Endothelial cell of umbilical vein (primary cell): Measurements from ENCODE around the gene SLC27A4. TPM values are rescaled to one million over a fixed set of nuclear protein-coding genes. Genes with fewer than 3 reads are reported as not detected.

Source experiments
- BruUV-seq: library from RNA; stranded (reverse); fragments of 400-500 nt; replicated peaks from 2 replicates; lab custom pipeline; 2021; lab: Mats Ljungman, UMichigan
- CTCF ChIA-PET: fragments of 300-600, 350-600 bp; sonication (Branson Sonifier 250); formaldehyde crosslinking; loops from one replicate; lab custom pipeline; 2021; ENCODE audit warnings: antibody characterized with exemption, inconsistent platforms; lab: Charles Lee
- POLR2A ChIA-PET: fragments of 300-600, 350-600 bp; sonication (Branson Sonifier 250); formaldehyde crosslinking; loops from one replicate; lab custom pipeline; 2021; ENCODE audit warnings: antibody characterized with exemption, inconsistent platforms; lab: Charles Lee
- DNase-seq: peaks from one replicate; pipeline ENCODE4 v3.0.0-alpha.2; 2011; ENCODE audit warnings: low read depth, low spot score
- FAIRE-seq: peaks from 2 replicates; lab custom pipeline; 2011; peaks lifted over from hg19 to GRCh38; lab: Jason Lieb, UNC
- H2AFZ ChIP-seq: 2 replicates; pipeline ENCODE4 v1.6.0; 2012; ENCODE audit warnings: low read depth, low read length, control low read depth, inconsistent platforms
- H3K27ac ChIP-seq: 2 replicates; pipeline ENCODE4 v1.5.1; 2011; ENCODE audit warnings: low read depth, mild to moderate bottlenecking, control low read depth, low read length, moderate library complexity; ENCODE audit not compliant: insufficient read depth
- H3K27me3 ChIP-seq, 2 experiments: 2 replicates each; pipeline versions ENCODE4 v1.6.0 to v1.6.1; 2011; ENCODE audit warnings: low read length in 2 of 2, mixed read lengths in 1 of 2; ENCODE audit not compliant: control insufficient read depth in 2 of 2, insufficient read depth in 2 of 2
- H3K36me3 ChIP-seq, 2 experiments: 2 replicates in 1 of 2; 3 replicates in 1 of 2; pipeline ENCODE4 v1.5.1; 2011; ENCODE audit warnings: low read length in 2 of 2, mild to moderate bottlenecking in 1 of 2, moderate library complexity in 1 of 2; ENCODE audit not compliant: control insufficient read depth in 2 of 2, insufficient read depth in 2 of 2; ENCODE audit errors: extremely low read depth in 1 of 2
- H3K4me1 ChIP-seq: 3 replicates; pipeline ENCODE4 v1.5.1; 2011; ENCODE audit warnings: mild to moderate bottlenecking, low read length; ENCODE audit not compliant: control insufficient read depth, insufficient read depth; ENCODE audit errors: extremely low read depth
- H3K4me2 ChIP-seq: 2 replicates; pipeline ENCODE4 v1.6.1; 2011; ENCODE audit warnings: low read length, control low read depth, mixed read lengths; ENCODE audit not compliant: insufficient read depth
- H3K4me3 ChIP-seq, 3 experiments: fragments of 200-600 bp in 1 of 3; sonication (generic), shearing (Covaris generic) in 1 of 3; replicated peaks in 1 of 3; 2 replicates each; pipeline ENCODE4 v1.5.1; 2011 to 2016; ENCODE audit warnings: control low read depth in 3 of 3, low read length in 3 of 3, mild to moderate bottlenecking in 2 of 3, inconsistent platforms in 1 of 3, low read depth in 1 of 3, moderate library complexity in 1 of 3; ENCODE audit not compliant: insufficient read depth in 1 of 3
- H3K79me2 ChIP-seq: 2 replicates; pipeline ENCODE4 v1.6.0; 2012; ENCODE audit warnings: low read length, inconsistent platforms; ENCODE audit not compliant: control insufficient read depth, insufficient read depth
- H3K9ac ChIP-seq: replicated peaks from 2 replicates; pipeline ENCODE3; 2011; ENCODE audit warnings: low read length, control low read depth; ENCODE audit not compliant: insufficient read depth; ENCODE audit errors: extremely low read depth
- H3K9me1 ChIP-seq: replicated peaks from 3 replicates; pipeline ENCODE4 v1.6.0; 2011; ENCODE audit warnings: mild to moderate bottlenecking, low read length; ENCODE audit not compliant: control insufficient read depth, insufficient read depth; ENCODE audit errors: extremely low read depth
- H3K9me3 ChIP-seq: replicated peaks from 2 replicates; pipeline ENCODE4 v1.5.1; 2012; ENCODE audit warnings: low read length, inconsistent platforms; ENCODE audit not compliant: control insufficient read depth, insufficient read depth
- H4K20me1 ChIP-seq: replicated peaks from 2 replicates; pipeline ENCODE3; 2011; ENCODE audit warnings: mild to moderate bottlenecking, low read length; ENCODE audit not compliant: control insufficient read depth, insufficient read depth; ENCODE audit errors: extremely low read depth
- EZH2 ChIP-seq: IDR thresholded peaks from 2 replicates; pipeline ENCODE4 v1.6.1; 2012; ENCODE audit warnings: borderline replicate concordance, low read depth, mild to moderate bottlenecking, moderate library complexity, low read length, inconsistent platforms; ENCODE audit not compliant: severe bottlenecking
- FOS ChIP-seq: IDR thresholded peaks from 2 replicates; pipeline ENCODE4 v1.6.1; 2011; ENCODE audit warnings: mild to moderate bottlenecking, low read length, moderate library complexity, borderline replicate concordance; ENCODE audit not compliant: insufficient read depth
- MYC ChIP-seq: IDR thresholded peaks from one replicate; pipeline ENCODE4 v1.6.1; 2011; ENCODE audit warnings: mild to moderate bottlenecking, low read depth, low read length
- POLR2A ChIP-seq: IDR thresholded peaks from 2 replicates; pipeline ENCODE4 v1.6.1; 2012; ENCODE audit warnings: low read depth, mild to moderate bottlenecking, control low read depth, low read length
- dilution Hi-C: fragments of 300-500 bp; cut with MboI; formaldehyde crosslinking; loops from one replicate; pipeline ENCODE4 v1.15.0; 2019; ENCODE audit warnings: low sequenced_read_pairs; ENCODE audit not compliant: extremely low pct_ligation_motif_present
- intact Hi-C: fragments of 100-400 bp; cut with micrococcal nuclease; formaldehyde crosslinking; loops from one replicate; pipeline ENCODE4 v1.10.0; 2022
- polyA plus RNA-seq, 4 experiments: library from polyadenylated mRNA; depleted of rRNA in 3 of 4; stranded (reverse) in 3 of 4; unstranded in 1 of 4; fragments of >200 nt; gene quantifications; 2 replicates each; pipeline versions ENCODE4 v1.2.1 to v1.2.3, GENCODE V29; 2011 to 2012; ENCODE audit warnings: missing spikeins in 1 of 4
- total RNA-seq: library from RNA; stranded (reverse); gene quantifications from 2 replicates; pipeline ENCODE4 v1.2.3, GENCODE V29; 2021
- TF ChIP-seq, protein P1 (sequence below), 2 donors: IDR thresholded peaks; 1 replicate in 1 of 2; 2 replicates in 1 of 2; pipeline ENCODE4 v1.5.1; 2011; ENCODE audit warnings: low read length in 2 of 2, mild to moderate bottlenecking in 2 of 2, moderate library complexity in 2 of 2, control low read depth in 1 of 2, inconsistent platforms in 1 of 2, low read depth in 1 of 2; ENCODE audit not compliant: insufficient read depth in 1 of 2; ENCODE audit errors: extremely low read depth in 1 of 2
- TF ChIP-seq, protein P2 (sequence below): IDR thresholded peaks from 2 replicates; pipeline ENCODE4 v1.6.1; 2011; ENCODE audit not compliant: insufficient read depth, insufficient read length

Gene SLC27A4
- total and polyA plus RNA-seq, 2 donors (not counting 3 experiments of a cell fraction or from before 2014, with no cell fraction given): 29.9 to 35.0 TPM

DNA sequence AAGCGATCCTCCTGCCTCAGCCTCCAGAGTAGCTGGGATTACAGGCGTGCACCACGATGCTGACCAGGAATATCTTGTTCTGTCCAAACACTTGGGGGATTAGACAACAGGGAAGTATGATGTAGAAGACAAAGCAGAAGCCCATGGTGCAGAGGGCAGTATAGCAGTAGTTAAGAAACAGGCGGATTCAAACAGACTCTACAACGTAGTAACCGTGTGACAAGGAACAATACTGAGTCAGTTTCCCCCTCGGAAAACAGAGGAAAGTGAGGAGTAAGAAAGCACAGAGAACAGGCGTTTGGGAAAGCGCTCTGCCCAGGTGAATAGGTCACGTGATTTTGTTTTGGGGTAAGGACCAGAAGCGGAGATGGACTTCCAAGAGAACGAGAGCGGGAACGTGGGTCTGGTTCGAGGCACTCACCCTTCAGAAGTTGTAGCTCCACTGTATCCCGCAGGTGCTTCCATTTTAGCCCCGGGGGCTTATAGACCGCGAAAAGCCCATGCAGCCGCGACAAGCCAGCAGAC is 18.4 kb upstream of the SLC27A4 start:
- ChIA-PET CTCF (interaction anchor here (0.8 kb wide), 1 partner anchor 19 kb away, joined by 3 read pairs; no protein-coding TSS in a partner anchor), POLR2A (no interaction called here)
- intact Hi-C loops: loop anchor here (1.0 to 2.0 kb wide), 6 partner anchors 15 to 49 kb away; partner anchors contain the start of genes SLC27A4 and URM1
- dilution Hi-C loops: no loop called here
- no peaks in the 10 kb centered on the region for H3K9me1 ChIP-seq
- DNase-seq: no peak
- H3K9ac ChIP-seq: peak overlapping the region; percentile 79
- TF ChIP-seq EZH2: no peak
- no peak for TF ChIP-seq FOS
- TF ChIP-seq, protein P1, sequence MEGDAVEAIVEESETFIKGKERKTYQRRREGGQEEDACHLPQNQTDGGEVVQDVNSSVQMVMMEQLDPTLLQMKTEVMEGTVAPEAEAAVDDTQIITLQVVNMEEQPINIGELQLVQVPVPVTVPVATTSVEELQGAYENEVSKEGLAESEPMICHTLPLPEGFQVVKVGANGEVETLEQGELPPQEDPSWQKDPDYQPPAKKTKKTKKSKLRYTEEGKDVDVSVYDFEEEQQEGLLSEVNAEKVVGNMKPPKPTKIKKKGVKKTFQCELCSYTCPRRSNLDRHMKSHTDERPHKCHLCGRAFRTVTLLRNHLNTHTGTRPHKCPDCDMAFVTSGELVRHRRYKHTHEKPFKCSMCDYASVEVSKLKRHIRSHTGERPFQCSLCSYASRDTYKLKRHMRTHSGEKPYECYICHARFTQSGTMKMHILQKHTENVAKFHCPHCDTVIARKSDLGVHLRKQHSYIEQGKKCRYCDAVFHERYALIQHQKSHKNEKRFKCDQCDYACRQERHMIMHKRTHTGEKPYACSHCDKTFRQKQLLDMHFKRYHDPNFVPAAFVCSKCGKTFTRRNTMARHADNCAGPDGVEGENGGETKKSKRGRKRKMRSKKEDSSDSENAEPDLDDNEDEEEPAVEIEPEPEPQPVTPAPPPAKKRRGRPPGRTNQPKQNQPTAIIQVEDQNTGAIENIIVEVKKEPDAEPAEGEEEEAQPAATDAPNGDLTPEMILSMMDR (IDR thresholded peaks at IDR 0.05; ENCODE audit: extremely low read depth in 1 of 2, insufficient read depth in 1 of 2, low read depth in 1 of 2, low read length in 2 of 2): no peak
- TF ChIP-seq, protein P2, sequence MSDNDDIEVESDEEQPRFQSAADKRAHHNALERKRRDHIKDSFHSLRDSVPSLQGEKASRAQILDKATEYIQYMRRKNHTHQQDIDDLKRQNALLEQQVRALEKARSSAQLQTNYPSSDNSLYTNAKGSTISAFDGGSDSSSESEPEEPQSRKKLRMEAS: no peak
- TF ChIP-seq MYC: no peak
- TF ChIP-seq POLR2A: no peak
- peaks cover 12% of the 10 kb centered on the region for H3K4me1 ChIP-seq
- TSS peak; percentile 66 for BruUV-seq
- H3K27ac ChIP-seq: peak overlapping the region; percentile 56
- peaks cover 25% of the 10 kb centered on the region for H3K79me2 ChIP-seq
- peaks cover 7 to 12% of the 10 kb centered on the region in 2 experiments for H3K36me3 ChIP-seq
- no peak for FAIRE-seq
- no peaks in the 10 kb centered on the region for H4K20me1 ChIP-seq
- H3K4me3 ChIP-seq: peak overlapping the region; percentile 45 to 92 (median 83)
- peak overlapping the region; percentile 78 for H3K4me2 ChIP-seq
- H2AFZ ChIP-seq: peak overlapping the region; percentile 76
- no peaks in the 10 kb centered on the region for H3K9me3 ChIP-seq
- H3K27me3 ChIP-seq: no peaks in the 10 kb centered on the region
